NCI-H1048 (cell line): ENCODE results near the gene CC2D2A.

ENCODE experiments used
- DNase-seq: peaks from one replicate; lab custom pipeline; 2025; lab: John Stamatoyannopoulos, UW

Gene CC2D2A

DNA sequence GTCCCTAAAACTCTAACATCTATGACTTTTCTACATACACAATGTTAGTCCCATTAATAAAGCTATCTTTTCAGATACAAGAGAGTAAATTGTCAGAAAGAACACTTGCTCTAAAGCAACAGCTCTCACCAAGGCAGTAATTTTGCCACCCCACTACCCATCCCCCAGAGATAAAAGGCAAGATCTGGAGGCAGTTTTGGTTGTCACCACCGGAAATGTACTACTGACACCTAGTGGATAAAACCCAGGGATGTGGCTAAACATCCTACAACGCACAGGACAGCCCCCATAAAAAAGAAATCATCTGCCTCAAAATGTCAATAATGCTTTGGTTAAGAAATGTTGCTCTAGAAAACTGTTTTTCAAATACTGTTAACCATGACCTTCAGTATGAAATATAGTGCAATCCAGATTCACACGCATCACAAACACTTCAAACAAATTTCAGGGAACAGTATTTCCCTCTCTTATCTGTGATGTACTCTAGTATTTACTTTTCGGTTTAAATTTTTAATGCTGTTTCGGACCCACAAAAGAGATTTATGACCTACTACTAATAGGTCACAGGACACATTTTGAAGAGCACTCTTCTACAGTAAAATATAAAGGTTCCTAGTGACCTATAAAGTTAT lies 180.3 kb downstream of the CC2D2A start:
- DNase-seq = peak; percentile 65
